Loucy (cell line): ENCODE measurements around the gene SAE1.

ENCODE experiments used
- H2AFZ ChIP-seq: fragments of 200-600 bp; sonication (generic); 2 replicates; pipeline ENCODE4 v1.6.0; 2016; ENCODE audit warnings: antibody characterized with exemption, mild to moderate bottlenecking, low read length, moderate library complexity
- H3F3A ChIP-seq: fragments of 200-600 bp; 2 replicates; pipeline ENCODE4 v1.6.0; 2016; ENCODE audit warnings: antibody characterized with exemption, low read depth, mild to moderate bottlenecking
- H3K27me3 ChIP-seq: fragments of 200-600 bp; sonication (generic); 2 replicates; pipeline ENCODE4 v1.6.1; 2014; ENCODE audit warnings: low read length, mild to moderate bottlenecking; ENCODE audit not compliant: insufficient read depth, poor library complexity, severe bottlenecking
- H3K36me3 ChIP-seq: fragments of 200-600 bp; sonication (generic); 2 replicates; pipeline ENCODE4 v1.6.1; 2016; ENCODE audit warnings: low read length; ENCODE audit not compliant: insufficient read depth
- H3K4me1 ChIP-seq: fragments of 200-600 bp; sonication (generic); 2 replicates; pipeline ENCODE4 v1.5.1; 2014; ENCODE audit warnings: low read length, mild to moderate bottlenecking; ENCODE audit not compliant: insufficient read depth, poor library complexity, severe bottlenecking
- H3K4me2 ChIP-seq: fragments of 200-600 bp; sonication (generic); 2 replicates; pipeline ENCODE4 v1.6.0; 2014; ENCODE audit warnings: antibody characterized with exemption, low read length, low read depth, mild to moderate bottlenecking; ENCODE audit not compliant: poor library complexity, severe bottlenecking
- H3K4me3 ChIP-seq: fragments of 200-600 bp; sonication (generic); 2 replicates; pipeline ENCODE4 v1.5.1; 2014; ENCODE audit warnings: low read length, mild to moderate bottlenecking, mixed read lengths; ENCODE audit not compliant: poor library complexity, severe bottlenecking
- H3K79me2 ChIP-seq: fragments of 200-600 bp; sonication (generic); 2 replicates; pipeline ENCODE4 v1.6.1; 2014; ENCODE audit warnings: low read length; ENCODE audit not compliant: insufficient read depth
- H3K9ac ChIP-seq: fragments of 200-600 bp; sonication (generic); 2 replicates; pipeline ENCODE4 v1.6.0; 2014; ENCODE audit warnings: mild to moderate bottlenecking, low read depth, low read length, moderate library complexity; ENCODE audit not compliant: poor library complexity, severe bottlenecking
- H3K9me2 ChIP-seq: fragments of 200-600 bp; sonication (generic); replicated peaks from 2 replicates; pipeline ENCODE4 v1.6.1; 2016; ENCODE audit warnings: low read depth, low read length, mixed read lengths
- H3K9me3 ChIP-seq: fragments of 200-600 bp; sonication (generic); 2 replicates; pipeline ENCODE4 v1.6.1; 2014; ENCODE audit warnings: mild to moderate bottlenecking, antibody characterized with exemption, low read length, low read depth; ENCODE audit not compliant: insufficient read depth
- H4K20me1 ChIP-seq: fragments of 200-600 bp; sonication (generic); 2 replicates; pipeline ENCODE4 v1.6.0; 2014; ENCODE audit warnings: antibody characterized with exemption, low read length, mild to moderate bottlenecking; ENCODE audit not compliant: insufficient read depth, poor library complexity, severe bottlenecking
- CTCF ChIP-seq: fragments of 200-600 bp; sonication (generic); conservative IDR thresholded peaks from 2 replicates; pipeline ENCODE4 v1.5.1; 2014; ENCODE audit warnings: mild to moderate bottlenecking, antibody characterized with exemption, low read length
- EZH2phosphoT487 ChIP-seq: fragments of 200-600 bp; IDR thresholded peaks from 2 replicates; pipeline ENCODE4 v1.6.1; 2018; ENCODE audit warnings: antibody characterized with exemption, mild to moderate bottlenecking, moderate library complexity, borderline replicate concordance

The SAE1 gene

DNA sequence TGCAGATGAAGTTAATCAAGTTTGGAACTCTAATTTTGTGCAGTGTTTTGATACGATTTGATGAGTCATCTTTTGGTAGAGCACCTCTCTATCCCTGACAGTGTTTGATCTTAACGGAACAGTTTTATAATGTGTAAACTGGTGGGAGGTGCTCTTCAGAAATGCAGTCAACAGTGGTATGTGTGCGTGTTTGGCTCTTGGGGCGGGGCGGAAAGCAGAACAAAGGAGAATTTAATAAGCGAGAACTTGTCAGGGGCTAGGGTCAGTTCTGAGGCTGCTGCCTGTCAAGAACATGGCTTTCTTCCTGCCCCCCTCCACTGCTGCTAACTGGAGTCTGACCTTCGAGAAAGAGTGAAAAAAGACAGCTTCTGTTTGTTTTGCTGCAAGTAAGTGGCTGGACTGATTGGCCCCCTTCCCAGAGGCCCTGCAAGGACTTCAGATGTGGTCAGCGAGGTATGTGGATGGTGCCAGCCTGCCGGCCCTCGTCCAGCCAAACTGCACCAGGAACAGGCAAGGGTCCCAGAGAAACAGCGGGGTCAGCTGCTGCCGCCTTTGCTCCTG, 59.6 kb downstream of the SAE1 start:
- no peak overlapping the region for H2AFZ ChIP-seq
- no peak overlapping the region for H3K4me3 ChIP-seq
- H4K20me1 ChIP-seq, result peaks cover 44% of the 10 kb centered on the region
- no peaks in the 10 kb centered on the region for H3K27me3 ChIP-seq
- no peaks in the 10 kb centered on the region for H3K9me2 ChIP-seq
- peaks cover 44% of the 10 kb centered on the region; the same call in 1 of the 2 replicates for H3K79me2 ChIP-seq
- H3K9me3 ChIP-seq, result no peaks in the 10 kb centered on the region
- no peak overlapping the region for H3K9ac ChIP-seq
- no peaks in the 10 kb centered on the region for H3K4me1 ChIP-seq
- peaks cover 67% of the 10 kb centered on the region; the same call in 1 of the 2 replicates for H3K36me3 ChIP-seq
- no peak for TF ChIP-seq EZH2phosphoT487
- TF ChIP-seq CTCF, result no peak
- H3F3A ChIP-seq, result no peaks in the 10 kb centered on the region
- H3K4me2 ChIP-seq, result no peak overlapping the region

- Histone ChIP-seq H3K36me3 (peaks cover 64% of the 10 kb centered on the region; the same call in 1 of the 2 replicates), H3F3A (no peaks in the 10 kb centered on the region), H3K9me3 (no peaks in the 10 kb centered on the region), H3K4me3 (no peak overlapping the region), H3K79me2 (peaks cover 14% of the 10 kb centered on the region; the same call in 1 of the 2 replicates), H4K20me1 (peaks cover 20% of the 10 kb centered on the region), H3K4me2 (no peak overlapping the region), H3K27me3 (no peaks in the 10 kb centered on the region), H2AFZ (no peak overlapping the region), H3K9me2 (no peaks in the 10 kb centered on the region), H3K9ac (no peak overlapping the region), H3K4me1 (no peaks in the 10 kb centered on the region)
- TF ChIP-seq EZH2phosphoT487 (no peak), CTCF (no peak)
These were observed 64.8 kb downstream of the SAE1 start for GRCh38 chr19:47195434-47195833.

GRCh38 chr19:47197141-47197540, 66.5 kb downstream of the SAE1 start:
- H4K20me1 ChIP-seq, result peaks cover 9% of the 10 kb centered on the region
- peaks cover 56% of the 10 kb centered on the region; the same call in 1 of the 2 replicates for H3K36me3 ChIP-seq
- no peak overlapping the region for H3K9ac ChIP-seq
- H3K4me2 ChIP-seq, result no peak overlapping the region
- 0 out of 2 replicates have a peak, but pooled peaks cover 3% of the 10 kb centered on the region for H3K79me2 ChIP-seq
- no peaks in the 10 kb centered on the region for H3K27me3 ChIP-seq
- no peak overlapping the region for H3K4me3 ChIP-seq
- H2AFZ ChIP-seq, result no peak overlapping the region
- no peak for TF ChIP-seq CTCF
- TF ChIP-seq EZH2phosphoT487, result no peak
- H3K9me3 ChIP-seq, result no peaks in the 10 kb centered on the region
- H3F3A ChIP-seq, result no peaks in the 10 kb centered on the region
- no peaks in the 10 kb centered on the region for H3K9me2 ChIP-seq
- H3K4me1 ChIP-seq, result no peaks in the 10 kb centered on the region
